PC-9 (cell line): ENCODE data around the gene AGRP. TPM values are rescaled to one million over a fixed set of nuclear protein-coding genes. Genes with fewer than 3 reads are reported as not detected.

Experiments
- BruUV-seq: library from RNA; stranded (reverse); fragments of 400-500 nt; replicated peaks from 2 replicates; lab custom pipeline; 2021; lab: Mats Ljungman, UMichigan
- CTCF ChIA-PET: fragments of 300-600 bp; sonication (Branson Sonifier 250); formaldehyde crosslinking; loops from one replicate; lab custom pipeline; 2022; ENCODE audit warnings: antibody characterized with exemption; lab: Charles Lee
- POLR2A ChIA-PET: fragments of 300-600 bp; sonication (Branson Sonifier 250); formaldehyde crosslinking; loops from one replicate; lab custom pipeline; 2022; ENCODE audit warnings: antibody characterized with exemption; ENCODE audit not compliant: unreplicated experiment; lab: Charles Lee
- DNase-seq, 2 experiments: peaks; one replicate each; pipeline versions ENCODE4 v3.0.0 to v3.0.0-alpha.2; 2015 to 2022; ENCODE audit warnings: mixed read lengths in 1 of 2
- H2AFZ ChIP-seq: fragments of 200-600 bp; sonication (generic); 2 replicates; pipeline ENCODE4 v1.8.1; 2017; ENCODE audit warnings: antibody characterized with exemption
- H3F3A ChIP-seq: fragments of 200-600 bp; sonication (generic); 2 replicates; pipeline ENCODE4 v1.8.1; 2017; ENCODE audit warnings: antibody characterized with exemption, mild to moderate bottlenecking, low read depth; ENCODE audit not compliant: insufficient read depth
- H3K27ac ChIP-seq: fragments of 200-600 bp; sonication (generic); 2 replicates; pipeline ENCODE4 v1.6.1; 2016; ENCODE audit warnings: mixed run types
- H3K27me3 ChIP-seq: fragments of 200-600 bp; sonication (generic); 2 replicates; pipeline ENCODE4 v1.6.1; 2016; ENCODE audit warnings: low read depth, mixed run types; ENCODE audit not compliant: insufficient read depth
- H3K36me3 ChIP-seq: fragments of 200-600 bp; sonication (generic); 2 replicates; pipeline ENCODE4 v1.6.1; 2016; ENCODE audit warnings: low read depth, mixed run types
- H3K4me1 ChIP-seq: fragments of 200-600 bp; sonication (generic); replicated peaks from 2 replicates; pipeline ENCODE4 v1.6.1; 2016; ENCODE audit warnings: mixed run types; ENCODE audit not compliant: insufficient read depth
- H3K4me2 ChIP-seq: fragments of 200-600 bp; sonication (generic); 2 replicates; pipeline ENCODE4 v1.6.1; 2017; ENCODE audit warnings: mixed run types
- H3K4me3 ChIP-seq: fragments of 200-600 bp; sonication (generic); 2 replicates; pipeline ENCODE4 v1.6.1; 2016; ENCODE audit warnings: mixed run types
- H3K79me2 ChIP-seq: fragments of 200-600 bp; sonication (generic); 2 replicates; pipeline ENCODE4 v1.6.1; 2017; ENCODE audit warnings: low read depth, mixed run types
- H3K9me2 ChIP-seq: fragments of 200-600 bp; sonication (generic); 2 replicates; pipeline ENCODE4 v1.8.1; 2017; ENCODE audit warnings: mild to moderate bottlenecking; ENCODE audit not compliant: insufficient read depth
- H3K9me3 ChIP-seq: fragments of 200-600 bp; sonication (generic); 2 replicates; pipeline ENCODE4 v1.8.1; 2016; ENCODE audit warnings: low read depth; ENCODE audit not compliant: insufficient read depth
- H4K20me1 ChIP-seq: fragments of 200-600 bp; sonication (generic); 2 replicates; pipeline ENCODE4 v1.8.1; 2017; ENCODE audit not compliant: insufficient read depth
- CTCF ChIP-seq: fragments of 200-600 bp; sonication (generic); conservative IDR thresholded peaks from 2 replicates; pipeline ENCODE4 v1.6.1; 2017; ENCODE audit warnings: mixed run types, antibody characterized with exemption, mild to moderate bottlenecking, moderate library complexity
- EZH2 ChIP-seq: fragments of 200-600 bp; sonication (generic); IDR thresholded peaks from 2 replicates; pipeline ENCODE4 v1.8.0; 2017; ENCODE audit warnings: antibody characterized with exemption, low read depth
- intact Hi-C: fragments of 100-400 bp; cut with micrococcal nuclease; formaldehyde crosslinking; loops from one replicate; pipeline ENCODE4 v1.10.0; 2022; ENCODE audit not compliant: unreplicated experiment
- total RNA-seq: library from RNA; stranded (reverse); gene quantifications from 2 replicates; pipeline ENCODE4 v1.2.3, GENCODE V29; 2021

The AGRP gene
- total RNA-seq, 1 experiment from 2014 or later: not detected

GRCh38 chr16:67447508-67448076, 35.8 kb downstream of the AGRP start:
- BruUV-seq: no TSS peak
- intact Hi-C loops: no loop called here
- peaks cover 8% of the 10 kb centered on the region; the same call in 1 of the 2 replicates for H4K20me1 ChIP-seq

GRCh38 chr16:67446968-67447507, 36.3 kb downstream of the AGRP start:
- no TSS peak for BruUV-seq
- Histone ChIP-seq H3K27ac (no peak overlapping the region), H3K4me3 (no peak overlapping the region), H3K36me3 (no peaks in the 10 kb centered on the region), H3K9me2 (no peaks in the 10 kb centered on the region), H3K4me2 (no peak overlapping the region), H3F3A (no peaks in the 10 kb centered on the region), H3K4me1 (peaks cover 1% of the 10 kb centered on the region; the same call in 1 of the 2 replicates), H3K9me3 (no peaks in the 10 kb centered on the region), H2AFZ (no peak overlapping the region), H4K20me1 (peaks cover 8% of the 10 kb centered on the region; the same call in 1 of the 2 replicates), H3K79me2 (no peaks in the 10 kb centered on the region), H3K27me3 (no peaks in the 10 kb centered on the region)
- ChIA-PET CTCF (interaction anchor here (1.0 to 1.6 kb wide), 2 partner anchors 15 to 429 kb away, joined by 3 to 6 read pairs; no protein-coding TSS in a partner anchor), POLR2A (no interaction called here)
- TF ChIP-seq EZH2 (no peak), CTCF (no peak)
- DNase-seq: no peak
- intact Hi-C loops: no loop called here

More at GRCh38 chr16:67447508-67448076, 35.8 kb downstream of the AGRP start:
- no peaks in the 10 kb centered on the region for H3K27me3 ChIP-seq
- CTCF ChIA-PET: interaction anchor here (0.5 to 1.6 kb wide), 4 partner anchors 19 to 564 kb away, joined by 4 to 6 read pairs (median 6); no protein-coding TSS in a partner anchor
- no peaks in the 10 kb centered on the region for H3K9me2 ChIP-seq
- H3K4me3 ChIP-seq: no peak overlapping the region
- TF ChIP-seq CTCF (peak; percentile 56), EZH2 (no peak)
- H3K4me1 ChIP-seq: peaks cover 4% of the 10 kb centered on the region; the same call in 1 of the 2 replicates
- H3K36me3 ChIP-seq: no peaks in the 10 kb centered on the region
- no peak overlapping the region for H2AFZ ChIP-seq
- H3K4me2 ChIP-seq: no peak overlapping the region
- peak in 1 of 2 experiments; percentile 46 for DNase-seq
- no peaks in the 10 kb centered on the region for H3K9me3 ChIP-seq
- no peak overlapping the region for H3K27ac ChIP-seq
- no peaks in the 10 kb centered on the region for H3K79me2 ChIP-seq
- POLR2A ChIA-PET: no interaction called here
- 0 out of 2 replicates have a peak, but pooled peaks cover 4% of the 10 kb centered on the region for H3F3A ChIP-seq

GRCh38 chr16:67445913-67446907, 37.1 kb downstream of the AGRP start:
- H3K36me3 ChIP-seq: no peaks in the 10 kb centered on the region
- ChIA-PET POLR2A (interaction anchor here (0.6 kb wide), 2 partner anchors 343 to 520 kb away, joined by 3 to 4 read pairs; no protein-coding TSS in a partner anchor), CTCF (interaction anchor here (0.5 to 1.6 kb wide), 4 partner anchors 16 to 428 kb away, joined by 3 to 15 read pairs (median 8); no protein-coding TSS in a partner anchor)
- H3F3A ChIP-seq: no peaks in the 10 kb centered on the region
- H2AFZ ChIP-seq: no peak overlapping the region
- peaks cover 8% of the 10 kb centered on the region for H4K20me1 ChIP-seq
- H3K27me3 ChIP-seq: no peaks in the 10 kb centered on the region
- intact Hi-C loops: no loop called here
- H3K27ac ChIP-seq: no peak overlapping the region
- TF ChIP-seq EZH2 (no peak), CTCF (no peak)
- H3K9me3 ChIP-seq: no peaks in the 10 kb centered on the region
- H3K4me3 ChIP-seq: no peak overlapping the region
- H3K4me1 ChIP-seq: no peaks in the 10 kb centered on the region
- no TSS peak for BruUV-seq
- H3K4me2 ChIP-seq: no peak overlapping the region
- H3K9me2 ChIP-seq: no peaks in the 10 kb centered on the region
- DNase-seq: no peak
- H3K79me2 ChIP-seq: no peaks in the 10 kb centered on the region
